Loucy (cell line): ENCODE data around the gene FSTL4.

ENCODE experiments used
- H2AFZ ChIP-seq: fragments of 200-600 bp; sonication (generic); 2 replicates; pipeline ENCODE4 v1.6.0; 2016; ENCODE audit warnings: antibody characterized with exemption, mild to moderate bottlenecking, low read length, moderate library complexity
- H3F3A ChIP-seq: fragments of 200-600 bp; 2 replicates; pipeline ENCODE4 v1.6.0; 2016; ENCODE audit warnings: antibody characterized with exemption, low read depth, mild to moderate bottlenecking
- H3K27me3 ChIP-seq: fragments of 200-600 bp; sonication (generic); 2 replicates; pipeline ENCODE4 v1.6.1; 2014; ENCODE audit warnings: low read length, mild to moderate bottlenecking; ENCODE audit not compliant: insufficient read depth, poor library complexity, severe bottlenecking
- H3K36me3 ChIP-seq: fragments of 200-600 bp; sonication (generic); 2 replicates; pipeline ENCODE4 v1.6.1; 2016; ENCODE audit warnings: low read length; ENCODE audit not compliant: insufficient read depth
- H3K4me1 ChIP-seq: fragments of 200-600 bp; sonication (generic); 2 replicates; pipeline ENCODE4 v1.5.1; 2014; ENCODE audit warnings: low read length, mild to moderate bottlenecking; ENCODE audit not compliant: insufficient read depth, poor library complexity, severe bottlenecking
- H3K4me2 ChIP-seq: fragments of 200-600 bp; sonication (generic); 2 replicates; pipeline ENCODE4 v1.6.0; 2014; ENCODE audit warnings: antibody characterized with exemption, low read length, low read depth, mild to moderate bottlenecking; ENCODE audit not compliant: poor library complexity, severe bottlenecking
- H3K4me3 ChIP-seq: fragments of 200-600 bp; sonication (generic); 2 replicates; pipeline ENCODE4 v1.5.1; 2014; ENCODE audit warnings: low read length, mild to moderate bottlenecking, mixed read lengths; ENCODE audit not compliant: poor library complexity, severe bottlenecking
- H3K79me2 ChIP-seq: fragments of 200-600 bp; sonication (generic); 2 replicates; pipeline ENCODE4 v1.6.1; 2014; ENCODE audit warnings: low read length; ENCODE audit not compliant: insufficient read depth
- H3K9ac ChIP-seq: fragments of 200-600 bp; sonication (generic); 2 replicates; pipeline ENCODE4 v1.6.0; 2014; ENCODE audit warnings: mild to moderate bottlenecking, low read depth, low read length, moderate library complexity; ENCODE audit not compliant: poor library complexity, severe bottlenecking
- H3K9me2 ChIP-seq: fragments of 200-600 bp; sonication (generic); replicated peaks from 2 replicates; pipeline ENCODE4 v1.6.1; 2016; ENCODE audit warnings: low read depth, low read length, mixed read lengths
- H3K9me3 ChIP-seq: fragments of 200-600 bp; sonication (generic); 2 replicates; pipeline ENCODE4 v1.6.1; 2014; ENCODE audit warnings: mild to moderate bottlenecking, antibody characterized with exemption, low read length, low read depth; ENCODE audit not compliant: insufficient read depth
- H4K20me1 ChIP-seq: fragments of 200-600 bp; sonication (generic); 2 replicates; pipeline ENCODE4 v1.6.0; 2014; ENCODE audit warnings: antibody characterized with exemption, low read length, mild to moderate bottlenecking; ENCODE audit not compliant: insufficient read depth, poor library complexity, severe bottlenecking
- EZH2phosphoT487 ChIP-seq: fragments of 200-600 bp; IDR thresholded peaks from 2 replicates; pipeline ENCODE4 v1.6.1; 2018; ENCODE audit warnings: antibody characterized with exemption, mild to moderate bottlenecking, moderate library complexity, borderline replicate concordance
- TF ChIP-seq, protein P1 (sequence below): fragments of 200-600 bp; sonication (generic); conservative IDR thresholded peaks from 2 replicates; pipeline ENCODE4 v1.5.1; 2014; ENCODE audit warnings: mild to moderate bottlenecking, antibody characterized with exemption, low read length

FSTL4 gene

DNA sequence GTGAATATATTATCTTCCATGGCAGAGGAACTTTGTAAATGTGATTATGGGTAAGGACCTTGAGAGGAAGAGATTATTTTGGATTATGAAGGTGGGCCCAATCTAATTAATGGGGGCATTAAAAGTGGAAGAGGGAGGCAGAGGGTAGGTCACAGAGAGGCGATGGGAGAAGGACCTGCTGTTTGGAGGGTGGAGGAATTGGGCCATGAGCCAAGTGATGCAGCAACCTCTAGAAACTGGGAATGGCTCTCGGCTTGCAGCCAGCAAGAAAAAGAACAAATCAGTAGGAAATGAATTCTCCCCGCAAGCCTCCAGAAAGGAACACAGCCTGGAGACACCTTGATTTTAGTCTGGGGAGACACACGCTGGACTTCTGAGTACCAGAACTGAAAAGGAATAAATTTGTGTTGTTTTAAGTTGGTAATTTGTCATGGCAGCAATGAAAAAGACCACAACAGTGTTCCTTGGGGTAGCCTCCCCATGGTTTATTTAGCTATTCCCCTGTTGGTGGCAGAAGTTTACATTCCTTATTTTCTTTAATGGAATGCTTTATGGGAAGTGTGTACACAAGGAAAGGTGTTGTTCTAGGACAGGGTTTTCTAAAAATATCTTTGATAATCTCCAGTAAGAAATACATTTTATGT, 456.9 kb downstream of the FSTL4 start:
- Histone ChIP-seq H4K20me1 (no peaks in the 10 kb centered on the region), H3K9me2 (no peaks in the 10 kb centered on the region), H3K36me3 (no peaks in the 10 kb centered on the region), H3K79me2 (no peaks in the 10 kb centered on the region), H3K4me2 (no peak overlapping the region), H2AFZ (no peak overlapping the region), H3K9me3 (no peaks in the 10 kb centered on the region), H3K4me3 (no peak overlapping the region), H3K9ac (no peak overlapping the region), H3F3A (no peaks in the 10 kb centered on the region), H3K27me3 (no peaks in the 10 kb centered on the region), H3K4me1 (no peaks in the 10 kb centered on the region)
- TF ChIP-seq EZH2phosphoT487 = no peak
- TF ChIP-seq, protein P1, sequence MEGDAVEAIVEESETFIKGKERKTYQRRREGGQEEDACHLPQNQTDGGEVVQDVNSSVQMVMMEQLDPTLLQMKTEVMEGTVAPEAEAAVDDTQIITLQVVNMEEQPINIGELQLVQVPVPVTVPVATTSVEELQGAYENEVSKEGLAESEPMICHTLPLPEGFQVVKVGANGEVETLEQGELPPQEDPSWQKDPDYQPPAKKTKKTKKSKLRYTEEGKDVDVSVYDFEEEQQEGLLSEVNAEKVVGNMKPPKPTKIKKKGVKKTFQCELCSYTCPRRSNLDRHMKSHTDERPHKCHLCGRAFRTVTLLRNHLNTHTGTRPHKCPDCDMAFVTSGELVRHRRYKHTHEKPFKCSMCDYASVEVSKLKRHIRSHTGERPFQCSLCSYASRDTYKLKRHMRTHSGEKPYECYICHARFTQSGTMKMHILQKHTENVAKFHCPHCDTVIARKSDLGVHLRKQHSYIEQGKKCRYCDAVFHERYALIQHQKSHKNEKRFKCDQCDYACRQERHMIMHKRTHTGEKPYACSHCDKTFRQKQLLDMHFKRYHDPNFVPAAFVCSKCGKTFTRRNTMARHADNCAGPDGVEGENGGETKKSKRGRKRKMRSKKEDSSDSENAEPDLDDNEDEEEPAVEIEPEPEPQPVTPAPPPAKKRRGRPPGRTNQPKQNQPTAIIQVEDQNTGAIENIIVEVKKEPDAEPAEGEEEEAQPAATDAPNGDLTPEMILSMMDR = no peak

DNA sequence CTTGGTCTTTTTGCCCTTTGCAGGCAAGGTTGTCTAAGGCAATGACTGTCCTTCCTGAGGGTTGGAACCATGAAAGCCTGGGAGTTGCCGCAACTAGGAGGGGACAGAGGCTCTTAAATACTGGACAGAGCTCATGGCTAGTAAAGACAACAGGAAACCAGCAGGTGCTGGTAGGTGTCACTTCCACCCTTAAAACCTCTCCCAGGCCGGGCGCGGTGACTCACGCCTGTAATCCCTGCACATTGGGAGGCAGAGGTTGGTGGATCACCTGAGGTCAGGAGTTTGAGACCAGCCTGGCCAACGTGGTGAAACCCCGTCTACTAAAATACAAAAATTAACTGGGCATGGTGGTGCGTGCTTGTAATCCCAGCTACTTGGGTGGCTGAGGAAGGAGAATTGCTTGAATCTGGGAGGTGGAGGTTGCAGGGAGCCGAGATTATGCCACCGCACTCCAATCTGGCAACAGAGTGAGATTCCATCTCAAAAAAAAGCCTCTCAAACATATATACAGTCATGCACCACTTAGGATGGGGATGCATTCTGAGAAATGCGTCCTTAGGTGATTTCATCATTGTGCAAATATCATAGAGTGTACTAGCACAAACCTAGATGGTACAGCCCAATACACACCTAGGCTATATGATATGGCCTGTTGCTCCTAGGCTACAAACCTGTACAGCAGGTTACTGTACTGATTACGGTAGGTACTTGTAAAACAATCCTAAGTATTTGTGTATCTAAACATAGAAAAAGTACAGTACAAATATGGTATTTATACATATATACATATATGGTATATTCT, 457.9 kb downstream of the FSTL4 start:
- Histone ChIP-seq H3K9ac (no peak overlapping the region), H3K27me3 (no peaks in the 10 kb centered on the region), H3K4me1 (no peaks in the 10 kb centered on the region), H3K36me3 (no peaks in the 10 kb centered on the region), H4K20me1 (no peaks in the 10 kb centered on the region), H2AFZ (no peak overlapping the region), H3K9me2 (no peaks in the 10 kb centered on the region), H3K4me2 (no peak overlapping the region), H3F3A (no peaks in the 10 kb centered on the region), H3K79me2 (no peaks in the 10 kb centered on the region), H3K4me3 (no peak overlapping the region), H3K9me3 (no peaks in the 10 kb centered on the region)
- TF ChIP-seq EZH2phosphoT487 = no peak
- TF ChIP-seq, protein P1 = no peak

DNA sequence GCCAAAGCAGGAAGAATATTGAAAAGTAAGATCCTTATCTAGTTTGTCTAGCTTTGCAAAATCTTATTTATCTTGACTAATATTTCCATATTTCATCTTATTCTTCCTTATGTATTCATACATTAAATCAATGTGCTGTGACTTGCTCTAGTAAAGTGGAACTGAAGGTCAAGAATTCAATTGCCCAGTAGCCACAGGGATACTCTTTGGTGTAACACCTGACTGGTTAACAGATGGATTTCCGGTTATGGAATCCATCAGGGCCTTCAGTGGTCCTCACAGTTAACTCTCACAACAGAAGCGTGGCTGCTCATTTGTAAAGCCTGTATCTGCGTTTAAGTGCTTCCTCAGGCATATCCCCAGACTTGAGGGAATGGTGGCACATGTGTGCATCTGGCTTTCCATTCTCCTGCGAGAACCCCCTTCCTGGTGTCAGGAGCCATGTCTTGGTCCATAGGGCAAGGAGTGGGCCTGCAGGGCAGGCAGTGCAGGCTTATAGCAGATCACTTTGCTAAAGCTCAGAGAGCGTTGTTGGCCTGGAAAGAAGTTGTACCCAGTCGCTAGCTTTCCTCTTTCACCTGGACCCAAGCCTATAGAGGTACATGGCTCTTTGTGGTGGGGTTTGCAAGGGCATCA, 461.3 kb downstream of the FSTL4 start:
- H3K9me3 ChIP-seq = no peaks in the 10 kb centered on the region
- TF ChIP-seq, protein P1 = no peak
- no peak for TF ChIP-seq EZH2phosphoT487
- H3K4me3 ChIP-seq = no peak overlapping the region

More for the DNA sequence above, 461.3 kb downstream of the FSTL4 start:
- Histone ChIP-seq H3K9me2 (no peaks in the 10 kb centered on the region), H2AFZ (no peak overlapping the region), H4K20me1 (no peaks in the 10 kb centered on the region), H3K4me1 (peaks cover 11% of the 10 kb centered on the region), H3F3A (no peaks in the 10 kb centered on the region), H3K79me2 (no peaks in the 10 kb centered on the region), H3K9ac (no peak overlapping the region), H3K36me3 (no peaks in the 10 kb centered on the region), H3K27me3 (no peaks in the 10 kb centered on the region), H3K4me2 (no peak overlapping the region)
